Measurements from ENCODE around the gene DICER1.

Gene DICER1

DNA sequence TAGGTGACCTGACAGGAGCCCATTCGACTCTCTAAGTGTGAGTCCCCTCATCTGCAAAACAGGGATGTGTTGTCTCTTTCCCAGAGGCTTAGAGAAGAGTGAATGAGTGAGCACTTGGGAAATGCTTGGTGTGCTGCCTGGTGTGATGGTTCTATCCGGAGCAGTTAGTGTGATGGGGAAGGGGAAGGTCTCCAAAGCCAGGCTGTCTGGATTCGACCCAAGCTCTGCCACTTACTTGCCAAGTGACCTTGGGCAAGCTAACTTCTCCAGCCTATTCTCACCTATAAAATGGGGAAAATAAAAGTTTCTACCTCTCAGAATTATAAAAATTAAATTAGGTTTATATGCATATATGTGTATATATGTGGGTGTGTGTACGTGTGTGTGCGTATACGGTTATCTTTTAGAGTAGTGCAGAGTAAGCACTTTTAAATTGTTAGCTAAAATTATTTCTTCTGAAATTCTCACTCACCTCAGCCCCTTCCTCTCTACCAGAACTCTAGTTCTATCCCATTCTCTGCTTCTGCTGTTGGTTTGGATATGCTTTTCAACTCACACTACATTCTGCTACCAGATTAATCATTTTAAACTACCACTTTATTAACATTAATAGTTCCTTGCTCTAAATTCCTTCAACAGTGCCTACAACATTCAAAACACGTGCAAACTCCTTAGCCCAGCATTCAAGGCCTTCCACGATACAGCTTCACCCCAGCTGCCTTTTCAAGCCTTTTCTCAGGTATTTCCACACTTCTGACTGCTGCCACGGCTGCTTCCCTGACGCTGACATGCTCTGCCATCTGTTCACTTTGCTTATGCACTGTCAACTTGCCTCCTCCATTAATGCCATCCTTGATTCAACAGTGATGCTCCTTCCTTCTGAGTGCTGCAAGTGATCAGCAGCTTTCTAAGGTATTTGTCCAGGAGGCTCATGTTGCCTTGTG lies 55.3 kb downstream of the DICER1 start:
- Histone ChIP-seq H3K36me3 (ENCODE audit: control insufficient read depth in 1 of 2, insufficient read depth in 2 of 2, low read length in 2 of 2) (peaks cover 30 to 38% of the 10 kb centered on the region in 2 donors), H3K9me3 (ENCODE audit: control insufficient read depth in 1 of 2, low read length in 2 of 2) (no peaks in the 10 kb centered on the region), H3K4me3 (ENCODE audit: low read depth in 1 of 2, low read length in 2 of 2) (no peak overlapping the region), H3K27me3 (ENCODE audit: low read depth, low read length) (no peaks in the 10 kb centered on the region), H3K27ac (ENCODE audit: low read length) (no peak overlapping the region), H3K4me1 (ENCODE audit: control insufficient read depth in 1 of 2, insufficient read depth in 2 of 2, low read length in 2 of 2) (peaks cover 0 to 4% of the 10 kb centered on the region in 2 donors)

DNA sequence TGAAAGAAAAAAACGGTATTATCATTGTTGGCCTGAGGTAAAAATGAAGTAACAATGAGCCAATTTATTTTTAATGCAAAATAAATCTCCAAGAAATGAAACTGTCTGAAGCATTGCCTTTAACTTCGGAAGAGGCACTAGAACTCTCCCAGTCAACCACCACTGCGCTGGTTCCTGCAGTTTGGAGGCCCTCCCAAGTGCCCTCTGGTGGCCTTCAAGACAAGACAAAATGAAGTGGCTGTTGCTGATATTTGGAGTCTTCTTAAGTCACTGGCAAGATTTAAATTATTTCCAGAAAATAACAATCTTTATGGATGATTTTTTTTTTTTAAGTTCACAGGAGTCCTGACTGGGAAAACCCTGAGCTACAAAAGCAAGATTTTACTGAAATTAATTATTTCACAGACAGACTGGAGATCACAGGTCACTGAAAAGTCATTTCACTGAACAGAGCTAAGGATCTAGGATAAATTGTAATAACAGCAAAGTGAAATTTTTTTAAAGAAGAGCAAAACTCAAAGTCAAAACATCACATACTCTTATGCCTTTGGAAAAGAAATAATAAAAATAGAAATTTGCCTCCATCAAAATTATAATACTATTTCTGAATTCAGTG lies 58.2 kb downstream of the DICER1 start:
- Histone ChIP-seq H3K27ac (ENCODE audit: low read length) (no peak overlapping the region), H3K9me3 (ENCODE audit: control insufficient read depth in 1 of 2, low read length in 2 of 2) (no peaks in the 10 kb centered on the region), H3K36me3 (ENCODE audit: control insufficient read depth in 1 of 2, insufficient read depth in 2 of 2, low read length in 2 of 2) (peaks cover 32 to 44% of the 10 kb centered on the region in 2 donors), H3K4me3 (ENCODE audit: low read depth in 1 of 2, low read length in 2 of 2) (no peak overlapping the region), H3K27me3 (ENCODE audit: low read depth, low read length) (no peaks in the 10 kb centered on the region), H3K4me1 (ENCODE audit: control insufficient read depth in 1 of 2, insufficient read depth in 2 of 2, low read length in 2 of 2) (peaks cover 0 to 13% of the 10 kb centered on the region in 2 donors)

GRCh38 chr14:95097385-95097784 lies 59.9 kb downstream of the DICER1 start:
- Histone ChIP-seq H3K27ac (ENCODE audit: low read length) (no peak overlapping the region), H3K36me3 (ENCODE audit: control insufficient read depth in 1 of 2, insufficient read depth in 2 of 2, low read length in 2 of 2) (peaks cover 27 to 43% of the 10 kb centered on the region in 2 donors), H3K27me3 (ENCODE audit: low read depth, low read length) (no peaks in the 10 kb centered on the region), H3K4me1 (ENCODE audit: control insufficient read depth in 1 of 2, insufficient read depth in 2 of 2, low read length in 2 of 2) (peaks cover 0 to 13% of the 10 kb centered on the region in 2 donors), H3K4me3 (ENCODE audit: low read depth in 1 of 2, low read length in 2 of 2) (no peak overlapping the region), H3K9me3 (ENCODE audit: control insufficient read depth in 1 of 2, low read length in 2 of 2) (no peaks in the 10 kb centered on the region)

- no peak overlapping the region for H3K4me3 ChIP-seq (ENCODE audit: low read depth in 1 of 2, low read length in 2 of 2)
- H3K9me3 ChIP-seq (ENCODE audit: control insufficient read depth in 1 of 2, low read length in 2 of 2) = no peaks in the 10 kb centered on the region
- no peak overlapping the region for H3K27ac ChIP-seq (ENCODE audit: low read length)
- H3K27me3 ChIP-seq (ENCODE audit: low read depth, low read length) = no peaks in the 10 kb centered on the region
- peaks cover 29 to 37% of the 10 kb centered on the region in 2 donors for H3K36me3 ChIP-seq (ENCODE audit: control insufficient read depth in 1 of 2, insufficient read depth in 2 of 2, low read length in 2 of 2)
- peaks cover 0 to 13% of the 10 kb centered on the region in 2 donors for H3K4me1 ChIP-seq (ENCODE audit: control insufficient read depth in 1 of 2, insufficient read depth in 2 of 2, low read length in 2 of 2)
These were observed 60.9 kb downstream of the DICER1 start for GRCh38 chr14:95096476-95096875.

- Histone ChIP-seq H3K4me3 (ENCODE audit: low read depth in 1 of 2, low read length in 2 of 2) (no peak overlapping the region), H3K9me3 (ENCODE audit: control insufficient read depth in 1 of 2, low read length in 2 of 2) (no peaks in the 10 kb centered on the region), H3K4me1 (ENCODE audit: control insufficient read depth in 1 of 2, insufficient read depth in 2 of 2, low read length in 2 of 2) (peaks cover 0 to 12% of the 10 kb centered on the region in 2 donors), H3K27me3 (ENCODE audit: low read depth, low read length) (no peaks in the 10 kb centered on the region), H3K27ac (ENCODE audit: low read length) (no peak overlapping the region), H3K36me3 (ENCODE audit: control insufficient read depth in 1 of 2, insufficient read depth in 2 of 2, low read length in 2 of 2) (peaks cover 32 to 35% of the 10 kb centered on the region in 2 donors)
These were observed 61.3 kb downstream of the DICER1 start for GRCh38 chr14:95095996-95096395.

GRCh38 chr14:95092723-95093122 lies 64.6 kb downstream of the DICER1 start:
- no peaks in the 10 kb centered on the region for H3K27me3 ChIP-seq (ENCODE audit: low read depth, low read length)
- no peaks in the 10 kb centered on the region for H3K9me3 ChIP-seq (ENCODE audit: control insufficient read depth in 1 of 2, low read length in 2 of 2)
- no peak overlapping the region for H3K27ac ChIP-seq (ENCODE audit: low read length)
- H3K36me3 ChIP-seq (ENCODE audit: control insufficient read depth in 1 of 2, insufficient read depth in 2 of 2, low read length in 2 of 2) = peaks cover 46 to 59% of the 10 kb centered on the region in 2 donors
- peaks cover 0 to 9% of the 10 kb centered on the region in 2 donors for H3K4me1 ChIP-seq (ENCODE audit: control insufficient read depth in 1 of 2, insufficient read depth in 2 of 2, low read length in 2 of 2)
- H3K4me3 ChIP-seq (ENCODE audit: low read depth in 1 of 2, low read length in 2 of 2) = no peak overlapping the region

DNA sequence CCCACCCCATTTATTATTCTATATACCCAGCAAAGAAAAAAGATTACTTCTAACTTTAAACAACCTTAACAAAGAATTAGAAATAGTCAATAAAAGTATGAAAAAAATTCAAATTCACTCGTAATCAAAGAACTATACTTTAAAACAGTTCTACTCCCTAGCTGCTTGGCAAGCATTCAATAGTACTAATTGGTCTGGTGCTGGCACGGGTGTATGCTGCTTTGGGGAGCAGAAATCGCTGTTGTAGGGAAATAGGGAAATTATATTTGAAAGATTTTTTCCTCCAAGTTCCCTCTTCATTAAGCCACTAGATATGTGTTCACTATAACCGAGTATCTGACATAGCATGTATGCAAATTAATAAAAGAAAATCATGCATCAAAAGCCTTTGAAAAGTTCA lies 65.7 kb downstream of the DICER1 start:
- Histone ChIP-seq H3K9me3 (ENCODE audit: control insufficient read depth in 1 of 2, low read length in 2 of 2) (no peaks in the 10 kb centered on the region), H3K36me3 (ENCODE audit: control insufficient read depth in 1 of 2, insufficient read depth in 2 of 2, low read length in 2 of 2) (peaks cover 46 to 59% of the 10 kb centered on the region in 2 donors), H3K27me3 (ENCODE audit: low read depth, low read length) (no peaks in the 10 kb centered on the region), H3K27ac (ENCODE audit: low read length) (no peak overlapping the region), H3K4me1 (ENCODE audit: control insufficient read depth in 1 of 2, insufficient read depth in 2 of 2, low read length in 2 of 2) (peaks cover 0 to 8% of the 10 kb centered on the region in 2 donors), H3K4me3 (ENCODE audit: low read depth in 1 of 2, low read length in 2 of 2) (no peak overlapping the region)

GRCh38 chr14:95088665-95089064 lies 68.7 kb downstream of the DICER1 start:
- no peak overlapping the region for H3K4me3 ChIP-seq (ENCODE audit: low read depth in 1 of 2, low read length in 2 of 2)
- H3K36me3 ChIP-seq (ENCODE audit: control insufficient read depth in 1 of 2, insufficient read depth in 2 of 2, low read length in 2 of 2) = peaks cover 30 to 46% of the 10 kb centered on the region in 2 donors
- no peaks in the 10 kb centered on the region for H3K9me3 ChIP-seq (ENCODE audit: control insufficient read depth in 1 of 2, low read length in 2 of 2)
- no peak overlapping the region for H3K27ac ChIP-seq (ENCODE audit: low read length)
- H3K4me1 ChIP-seq (ENCODE audit: control insufficient read depth in 1 of 2, insufficient read depth in 2 of 2, low read length in 2 of 2) = no peaks in the 10 kb centered on the region
- H3K27me3 ChIP-seq (ENCODE audit: low read depth, low read length) = no peaks in the 10 kb centered on the region

DNA sequence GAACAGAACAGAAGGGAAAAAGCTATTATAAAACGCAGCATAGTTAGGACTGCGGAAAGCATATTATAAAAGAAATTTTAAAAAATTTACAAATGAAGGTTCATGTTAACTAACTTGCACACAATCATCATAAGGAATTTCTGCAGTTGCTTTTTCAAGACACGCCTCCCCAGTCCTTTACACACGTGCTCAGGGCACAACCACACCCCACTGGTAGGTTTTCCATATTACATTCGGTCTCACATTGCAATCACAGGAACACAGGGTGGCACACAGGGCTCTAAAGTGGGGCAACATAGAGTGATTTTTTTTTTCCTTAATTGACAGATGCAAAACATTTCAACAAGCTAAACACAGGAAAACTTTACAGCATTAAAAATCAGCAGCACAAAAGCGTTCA lies 69.7 kb downstream of the DICER1 start:
- H3K27me3 ChIP-seq (ENCODE audit: low read depth, low read length) = no peaks in the 10 kb centered on the region
- H3K4me1 ChIP-seq (ENCODE audit: control insufficient read depth in 1 of 2, insufficient read depth in 2 of 2, low read length in 2 of 2) = no peaks in the 10 kb centered on the region
- no peaks in the 10 kb centered on the region for H3K9me3 ChIP-seq (ENCODE audit: control insufficient read depth in 1 of 2, low read length in 2 of 2)
- no peak overlapping the region for H3K4me3 ChIP-seq (ENCODE audit: low read depth in 1 of 2, low read length in 2 of 2)
- H3K36me3 ChIP-seq (ENCODE audit: control insufficient read depth in 1 of 2, insufficient read depth in 2 of 2, low read length in 2 of 2) = peaks cover 19 to 42% of the 10 kb centered on the region in 2 donors
- H3K27ac ChIP-seq (ENCODE audit: low read length) = no peak overlapping the region

- Histone ChIP-seq H3K4me1 (ENCODE audit: control insufficient read depth in 1 of 2, insufficient read depth in 2 of 2, low read length in 2 of 2) (no peaks in the 10 kb centered on the region), H3K36me3 (ENCODE audit: control insufficient read depth in 1 of 2, insufficient read depth in 2 of 2, low read length in 2 of 2) (peaks cover 18 to 27% of the 10 kb centered on the region in 2 donors), H3K9me3 (ENCODE audit: control insufficient read depth in 1 of 2, low read length in 2 of 2) (no peaks in the 10 kb centered on the region), H3K4me3 (ENCODE audit: low read depth in 1 of 2, low read length in 2 of 2) (no peak overlapping the region), H3K27ac (ENCODE audit: low read length) (no peak overlapping the region), H3K27me3 (ENCODE audit: low read depth, low read length) (no peaks in the 10 kb centered on the region)
These were observed 72.0 kb downstream of the DICER1 start for GRCh38 chr14:95085321-95085720.

GRCh38 chr14:95078867-95079266 lies 78.5 kb downstream of the DICER1 start:
- Histone ChIP-seq H3K4me3 (ENCODE audit: low read depth in 1 of 2, low read length in 2 of 2) (no peak overlapping the region), H3K4me1 (ENCODE audit: control insufficient read depth in 1 of 2, insufficient read depth in 2 of 2, low read length in 2 of 2) (no peaks in the 10 kb centered on the region), H3K27ac (ENCODE audit: low read length) (no peak overlapping the region), H3K36me3 (ENCODE audit: control insufficient read depth in 1 of 2, insufficient read depth in 2 of 2, low read length in 2 of 2) (no peaks in the 10 kb centered on the region), H3K9me3 (ENCODE audit: control insufficient read depth in 1 of 2, low read length in 2 of 2) (no peaks in the 10 kb centered on the region), H3K27me3 (ENCODE audit: low read depth, low read length) (no peaks in the 10 kb centered on the region)
